Activated CD8-positive, alpha-beta memory T cell treated with anti-CD3 and anti-CD28 coated beads for 48 hours (primary cell): ENCODE results near the gene L3MBTL2.

Experiments
- DNase-seq, 3 experiments: peaks; one replicate each; pipeline ENCODE4 v3.0.0-alpha.2; 2020; ENCODE audit warnings: low read depth in 2 of 3, low spot score in 2 of 3

The L3MBTL2 gene

DNA sequence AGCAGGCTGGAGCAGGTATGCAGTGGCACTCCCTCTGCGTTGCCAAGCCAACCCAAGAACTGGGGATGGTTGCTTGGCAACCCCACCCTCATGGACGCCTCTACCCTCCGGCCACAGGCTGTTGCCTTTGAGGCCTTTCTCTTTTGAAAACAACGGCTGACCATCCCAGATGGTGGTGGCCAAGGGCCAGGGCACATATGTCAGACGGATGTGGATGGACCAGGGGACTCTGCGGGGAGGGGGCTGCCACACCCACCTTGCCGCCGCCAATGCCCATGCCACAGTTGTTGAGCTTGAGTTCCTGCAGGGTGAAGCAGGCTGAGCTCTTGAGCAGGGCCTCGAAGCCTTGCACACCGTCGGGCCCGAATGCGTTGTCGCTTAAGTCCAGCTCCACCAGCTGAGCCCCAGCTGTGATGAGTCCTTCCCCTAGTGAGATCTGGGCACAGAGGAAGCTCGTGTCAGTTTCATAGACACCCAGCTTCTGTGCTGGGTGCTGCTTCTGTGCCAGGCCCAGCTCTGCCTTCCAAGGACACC, 59.4 kb downstream of the L3MBTL2 start:
- DNase-seq = no peak

DNA sequence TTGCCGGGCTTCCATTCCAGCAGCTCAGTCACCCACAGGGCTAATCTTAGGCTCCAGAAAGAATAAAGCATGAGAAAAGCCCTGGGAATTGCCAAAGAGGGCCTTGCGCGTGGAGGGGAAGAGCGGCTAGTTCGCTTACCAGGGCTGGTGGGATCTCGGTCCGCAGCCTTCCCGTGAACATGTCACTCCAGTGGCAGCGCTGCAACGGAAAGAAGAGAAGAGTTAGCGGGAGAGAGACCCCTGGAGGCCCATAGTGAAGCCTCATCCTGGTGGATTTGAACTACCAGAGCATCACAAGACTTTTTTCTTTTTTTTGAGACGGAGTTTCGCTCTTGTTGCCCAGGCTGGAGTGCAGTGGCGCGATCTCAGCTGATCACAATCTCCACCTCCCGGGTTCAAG, 62.8 kb downstream of the L3MBTL2 start:
- DNase-seq = no peak

DNA sequence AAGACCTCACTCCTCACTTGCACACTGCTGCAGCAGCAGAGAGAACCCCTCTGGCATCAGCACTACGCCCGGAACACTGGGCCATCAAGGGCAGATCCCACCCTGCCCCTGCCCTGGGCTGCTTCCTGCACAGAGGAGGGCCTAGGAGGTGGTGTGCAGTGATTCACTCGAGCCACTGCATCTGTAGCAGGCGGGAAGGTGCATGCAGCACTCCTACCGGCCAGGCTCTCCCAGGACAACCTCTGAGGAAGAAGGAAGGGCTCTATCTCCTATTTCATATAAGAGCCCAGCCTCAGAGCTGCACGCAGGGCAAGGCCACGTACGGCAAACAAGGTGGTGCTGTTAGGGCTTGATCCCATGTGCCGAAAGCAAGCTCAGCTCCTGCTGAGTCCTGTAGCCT, 66.7 kb downstream of the L3MBTL2 start:
- DNase-seq = no peak

DNA sequence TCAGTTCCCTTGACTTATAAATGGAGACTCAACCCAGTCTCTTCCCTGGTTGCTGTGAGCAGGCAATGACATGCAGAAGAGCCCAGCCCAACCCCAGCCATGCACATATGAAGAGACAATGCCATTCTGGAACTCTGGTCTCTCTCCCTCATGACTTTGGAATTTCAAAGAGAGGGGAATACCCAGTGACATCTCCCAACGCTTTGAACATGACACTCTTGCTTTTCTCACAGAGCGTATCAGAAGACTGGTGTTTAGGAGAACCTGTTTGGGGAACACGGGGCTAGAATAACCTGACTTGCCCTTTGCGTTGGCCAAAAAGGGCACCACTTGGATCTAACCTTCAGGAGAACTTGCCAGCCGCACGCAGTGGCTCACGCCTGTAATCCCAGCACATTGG, 68.0 kb downstream of the L3MBTL2 start:
- no peak for DNase-seq

DNA sequence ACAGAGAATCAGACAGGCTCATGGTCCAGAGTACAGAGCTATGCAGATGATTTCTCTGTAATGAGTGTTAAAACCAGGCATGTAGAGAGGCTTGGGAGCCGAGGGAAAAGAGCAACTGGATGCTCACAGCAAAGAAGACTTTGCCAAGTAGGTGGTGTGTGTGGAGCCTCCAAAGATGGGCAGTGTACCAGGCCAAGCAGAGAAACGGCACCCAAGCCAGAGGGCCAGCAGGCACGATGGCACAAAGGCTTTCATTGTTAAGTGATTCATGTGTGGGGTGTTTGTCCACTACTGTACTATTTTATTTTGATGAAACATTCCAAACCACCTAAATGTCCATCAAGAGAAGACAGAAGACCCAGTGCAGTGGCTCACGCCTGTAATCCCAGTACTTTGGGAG, 69.7 kb downstream of the L3MBTL2 start:
- no peak for DNase-seq

DNA sequence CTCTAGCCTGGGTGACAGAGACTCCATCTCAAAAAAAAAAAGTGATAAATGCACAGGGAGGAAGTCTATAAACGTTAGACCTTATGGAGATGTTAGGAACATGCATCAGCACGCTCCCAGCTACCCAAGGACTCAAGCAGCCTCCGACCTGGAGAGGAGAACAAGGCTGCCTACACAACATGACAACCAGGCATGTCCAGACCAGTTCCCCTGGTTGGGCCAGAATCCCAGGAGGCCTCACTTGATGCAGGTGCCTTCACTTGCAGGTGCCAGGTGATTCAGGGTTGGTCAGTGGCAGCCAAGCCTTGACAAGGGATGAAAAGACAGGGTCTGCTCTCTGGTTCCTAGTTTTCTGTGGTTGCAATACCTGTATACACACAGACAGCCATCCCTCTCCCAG, 75.0 kb downstream of the L3MBTL2 start:
- DNase-seq = no peak

DNA sequence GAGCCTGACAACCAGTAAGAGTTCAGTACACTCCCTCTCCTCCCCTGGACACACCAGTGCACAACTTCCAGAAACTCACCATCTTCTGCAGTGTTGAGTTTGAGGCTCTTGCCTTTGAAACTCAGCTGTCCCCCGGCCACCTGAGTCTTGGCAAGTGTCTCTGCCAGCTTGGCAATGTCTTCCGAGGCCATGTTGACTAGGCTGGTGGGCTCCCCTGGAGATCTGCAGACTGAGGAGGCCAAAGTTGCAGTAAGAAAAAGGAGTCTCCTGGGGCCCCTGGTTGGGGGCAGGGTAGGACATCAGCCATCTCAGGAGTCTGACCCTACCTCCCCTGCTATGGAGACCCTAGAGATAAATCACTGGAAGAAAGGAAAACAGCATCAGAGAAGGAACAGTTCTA, 75.7 kb downstream of the L3MBTL2 start:
- DNase-seq = no peak
